Pancreas (tissue), 10 donors: ENCODE results near the gene GCN1. TPM values are rescaled to one million over a fixed set of nuclear protein-coding genes. Genes with fewer than 3 reads are reported as not detected.
"Not testable (repeated sequence)": the region's sequence is repeated elsewhere in the genome, so short reads cannot be mapped to it uniquely, and the experiment has no call there.

Source experiments
- ATAC-seq, 4 donors: fragments of 200-7000 bp; cut with Tn5 transposase; one replicate each; pipeline versions ENCODE4 v1.8.0 to v1.9.1; 2020; ENCODE audit warnings: mild to moderate bottlenecking in 4 of 4, moderate library complexity in 4 of 4
- DNase-seq, 6 donors: peaks; one replicate each; pipeline ENCODE4 v3.0.0-alpha.2; 2020
- FAIRE-seq: peaks from 2 replicates; lab custom pipeline; 2012; peaks lifted over from hg19 to GRCh38; lab: Jason Lieb, UNC
- H3K27ac ChIP-seq, 4 donors: fragments of 200-600 bp; sonication (generic); 1 replicate in 3 of 4; 2 replicates in 1 of 4; pipeline versions ENCODE4 v1.5.0 to v1.8.0; 2020
- H3K27me3 ChIP-seq, 4 donors: fragments of 200-600 bp; one replicate each; pipeline ENCODE4 v1.8.0; 2021
- H3K36me3 ChIP-seq, 3 donors: fragments of 200-600 bp; sonication (generic) in 1 of 3; one replicate each; pipeline versions ENCODE4 v1.5.0 to v1.8.0; 2020 to 2021
- H3K4me1 ChIP-seq, 3 donors: fragments of 200-600 bp; one replicate each; pipeline ENCODE4 v1.8.0; 2021
- H3K4me3 ChIP-seq, 4 donors: fragments of 200-600 bp; sonication (generic) in 2 of 4; one replicate each; pipeline versions ENCODE4 v1.5.0 to v1.8.0; 2020 to 2021
- H3K9me3 ChIP-seq, 4 donors: fragments of 200-600 bp; one replicate each; pipeline ENCODE4 v1.8.0; 2021
- CTCF ChIP-seq, 4 donors: fragments of 200-600 bp; sonication (generic) in 3 of 4; IDR thresholded peaks; one replicate each; pipeline versions ENCODE4 v1.5.0 to v1.8.0; 2021; ENCODE audit warnings: antibody characterized with exemption in 4 of 4
- WGBS, 2 donors: extraction: QIAGEN DNeasy Blood & Tissue Kit; methylation state at CpG; one replicate each; pipeline ENCODE4 v1.1.7; 2013; 5-methylcytosine and 5-hydroxymethylcytosine counted together
- intact Hi-C, 3 donors: fragments of 100-400 bp; cut with DNase I; formaldehyde crosslinking; loops; one replicate each; pipeline versions ENCODE4 v1.11.1 to v1.14.2; 2022
- polyA plus RNA-seq, 2 donors: library from polyadenylated mRNA; stranded (reverse); fragments of 200-250 nt; gene quantifications; one replicate each; pipeline ENCODE4 v1.2.3, GENCODE V29; 2013
- total RNA-seq, 6 donors: library from RNA; stranded (reverse); fragmentation: NEBNext Ultra II Directional in 4 of 6; extraction: Animal tissue kit (Norgen Biotek cat#: 25700) in 4 of 6; gene quantifications; one replicate each; pipeline versions ENCODE4 v1.2.1 to v1.2.4, GENCODE V29; 2021 to 2023
- donor health status: healthy with polysubstance abuse.
- donor health status: DM: no; HTN: no; CAD: no; lungs with moderate emphysema.
- donor health status: DM: no; HTN: no; CAD: no.
- donor health status: control.
- donor health status: control.
- donor health status: Bipolar disorder and iron deficiency.
- donor health status: DM: yes; HTN: yes; CAD: no.
- donor health status: DM: no; HTN: no; CAD: no.
- donor health status: DM: no; HTN: no; CAD: no.
- donor health status: DM: yes; HTN: yes; CAD: no.

GCN1 gene
- total and polyA plus RNA-seq, 8 donors = 18.9 to 54.1 (median 37.7) TPM

- DNase-seq (peak in 1 of 6 donors; percentile 62), FAIRE-seq (no peak), ATAC-seq (no peak)
- H3K27me3 ChIP-seq = no peaks in the 10 kb centered on the region
- H3K9me3 ChIP-seq = no peaks in the 10 kb centered on the region
- H3K36me3 ChIP-seq = peaks cover 0 to 38% (median 12%) of the 10 kb centered on the region in 3 donors
- no peak overlapping the region for H3K27ac ChIP-seq
- intact Hi-C loops = loop anchor here in 1 of 3 donors (10.0 kb wide), 1 partner anchor 55 kb away; the partner anchor contains the start of gene PXN
- H3K4me3 ChIP-seq = no peak overlapping the region
- 90 to 93% methylated on average over 13 of the region's 13 CpGs for WGBS, 2 donors
- no peak for TF ChIP-seq CTCF (IDR thresholded peaks at IDR 0.05)
- H3K4me1 ChIP-seq = no peaks in the 10 kb centered on the region
These were observed 15.3 kb upstream of the GCN1 start for GRCh38 chr12:120209851-120210250.

DNA sequence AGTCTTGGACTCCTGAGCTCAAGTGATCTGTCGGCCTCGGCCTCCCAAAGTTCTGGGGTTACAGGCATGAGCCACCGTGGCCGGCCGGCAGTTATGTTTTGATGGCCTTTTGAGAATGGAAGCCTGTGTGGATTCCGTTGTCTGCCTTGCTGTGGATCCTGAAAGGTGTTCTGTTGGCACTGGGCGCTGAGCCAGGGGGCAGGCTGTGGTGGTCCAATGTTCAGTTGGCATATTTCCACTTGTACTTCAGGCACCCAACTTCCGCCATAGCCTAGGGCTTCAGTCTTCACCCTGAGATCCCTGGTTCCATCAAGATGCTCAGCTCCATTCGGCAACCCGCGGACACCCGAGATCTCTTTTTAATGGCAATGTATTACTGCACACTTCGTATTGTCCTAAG, 12.7 kb upstream of the GCN1 start:
- Histone ChIP-seq H3K36me3 (peaks cover 0 to 14% (median 0%) of the 10 kb centered on the region in 3 donors), H3K27me3 (no peaks in the 10 kb centered on the region), H3K4me3 (no peak overlapping the region), H3K27ac (no peak overlapping the region), H3K4me1 (no peaks in the 10 kb centered on the region), H3K9me3 (no peaks in the 10 kb centered on the region)
- TF ChIP-seq CTCF (IDR thresholded peaks at IDR 0.05) = no peak
- ATAC-seq (no peak), FAIRE-seq (no peak), DNase-seq (no peak)
- 94% methylated on average over 13 of the region's 13 CpGs for WGBS, 2 donors
- intact Hi-C loops = no loop called here

GRCh38 chr12:120206781-120207180, 12.3 kb upstream of the GCN1 start:
- H3K9me3 ChIP-seq, H3K27ac ChIP-seq, H3K27me3 ChIP-seq, DNase-seq, H3K4me1 ChIP-seq, H3K4me3 ChIP-seq, FAIRE-seq, H3K36me3 ChIP-seq, ATAC-seq, intact Hi-C loops: not testable (repeated sequence)
- WGBS, 2 donors = 90 to 96% methylated on average over 5 of the region's 5 CpGs

DNA sequence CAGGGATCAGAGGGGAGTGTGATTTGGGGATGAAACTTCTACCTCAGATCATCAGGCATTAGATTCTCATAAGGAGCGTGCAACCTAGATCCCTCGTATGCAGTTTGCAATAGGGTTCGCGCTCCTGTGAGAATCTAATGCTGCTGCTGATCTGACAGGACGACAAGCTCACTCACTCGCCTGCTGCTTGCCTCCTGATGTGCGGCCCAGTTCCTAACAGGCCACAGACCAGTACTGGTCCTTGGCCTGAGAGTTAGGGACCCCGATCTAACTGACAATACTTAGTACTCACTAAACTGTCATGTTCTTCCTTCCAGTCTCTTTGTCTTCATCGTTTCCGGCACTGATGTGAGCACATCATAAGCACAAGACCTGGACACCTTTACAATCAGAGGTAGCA, 11.7 kb upstream of the GCN1 start:
- intact Hi-C loops = no loop called here
- 90 to 95% methylated on average over 10 of the region's 10 CpGs for WGBS, 2 donors
- no peak for TF ChIP-seq CTCF (IDR thresholded peaks at IDR 0.05)
- Histone ChIP-seq H3K9me3 (no peaks in the 10 kb centered on the region), H3K27me3 (no peaks in the 10 kb centered on the region), H3K36me3 (peaks cover 0 to 7% (median 0%) of the 10 kb centered on the region in 3 donors), H3K4me3 (no peak overlapping the region), H3K4me1 (no peaks in the 10 kb centered on the region), H3K27ac (no peak overlapping the region)
- no peak for ATAC-seq
- FAIRE-seq = no peak
- no peak for DNase-seq

DNA sequence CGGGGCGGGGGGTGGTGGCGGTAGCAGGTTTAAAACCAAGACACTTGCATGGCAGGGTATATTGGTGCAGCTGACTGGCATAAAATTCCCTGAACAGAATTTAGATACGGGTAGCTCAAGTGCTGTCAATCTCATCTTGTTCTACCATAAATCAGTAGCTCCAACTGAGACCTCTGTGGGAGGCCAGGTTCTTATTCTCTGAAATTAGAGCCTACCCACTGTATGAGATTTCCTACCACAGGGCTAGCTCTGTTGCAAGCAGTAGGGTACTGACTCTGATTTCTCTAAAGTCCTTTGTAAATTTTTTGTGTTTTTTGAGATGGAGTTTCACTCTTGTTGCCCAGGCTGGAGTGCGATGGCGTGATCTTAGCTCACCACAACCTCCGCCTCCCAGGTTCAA, 9.7 kb upstream of the GCN1 start:
- FAIRE-seq (no peak), DNase-seq (no peak), ATAC-seq (no peak)
- Histone ChIP-seq H3K27me3 (no peaks in the 10 kb centered on the region), H3K27ac (no peak overlapping the region), H3K36me3 (peaks cover 0 to 13% (median under 1%) of the 10 kb centered on the region in 3 donors), H3K4me3 (no peak overlapping the region), H3K9me3 (no peaks in the 10 kb centered on the region), H3K4me1 (peaks cover 6 to 10% (median 6%) of the 10 kb centered on the region in 3 donors)
- WGBS, 2 donors = 94 to 95% methylated on average over 7 of the region's 7 CpGs
- intact Hi-C loops = no loop called here
- TF ChIP-seq CTCF (IDR thresholded peaks at IDR 0.05) = no peak
